NCI-H345 treated with DMSO at 0.1 percent for 48 hours (cell line): Measurements from ENCODE around the gene EPHB2.

Source experiments
- DNase-seq: peaks from one replicate; lab custom pipeline; 2025; ENCODE audit not compliant: unreplicated experiment; lab: John Stamatoyannopoulos, UW

Gene EPHB2

GRCh38 chr1:22796642-22797041, 86.0 kb downstream of the EPHB2 start:
- no peak for DNase-seq

- no peak for DNase-seq
Observed at GRCh38 chr1:22798083-22798482, 87.4 kb downstream of the EPHB2 start.

GRCh38 chr1:22799971-22800370, 89.3 kb downstream of the EPHB2 start:
- DNase-seq, result no peak

GRCh38 chr1:22800629-22801028, 90.0 kb downstream of the EPHB2 start:
- DNase-seq, result no peak

- DNase-seq, result no peak
Observed at GRCh38 chr1:22801347-22801746, 90.7 kb downstream of the EPHB2 start.

GRCh38 chr1:22801761-22802160, 91.1 kb downstream of the EPHB2 start:
- no peak for DNase-seq

GRCh38 chr1:22803833-22804232, 93.2 kb downstream of the EPHB2 start:
- no peak for DNase-seq

- DNase-seq, result no peak
Observed at GRCh38 chr1:22804406-22804805, 93.8 kb downstream of the EPHB2 start.

- DNase-seq, result no peak
Observed at GRCh38 chr1:22804969-22805671, 94.5 kb downstream of the EPHB2 start.

- DNase-seq, result peak; percentile 19
Observed at GRCh38 chr1:22805672-22806038, 95.0 kb downstream of the EPHB2 start.

GRCh38 chr1:22806584-22806983, 95.9 kb downstream of the EPHB2 start:
- DNase-seq, result peak; percentile 64

- DNase-seq, result no peak
Observed at GRCh38 chr1:22807340-22807739, 96.7 kb downstream of the EPHB2 start.

- no peak for DNase-seq
Observed at GRCh38 chr1:22808186-22808675, 97.6 kb downstream of the EPHB2 start.

- no peak for DNase-seq
Observed at GRCh38 chr1:22808676-22809483, 98.2 kb downstream of the EPHB2 start.

- DNase-seq, result no peak
Observed at GRCh38 chr1:22809783-22810182, 99.1 kb downstream of the EPHB2 start.

GRCh38 chr1:22810378-22810777, 99.7 kb downstream of the EPHB2 start:
- no peak for DNase-seq

- no peak for DNase-seq
Observed at GRCh38 chr1:22812092-22812880, 101.6 kb downstream of the EPHB2 start.

- no peak for DNase-seq
Observed at GRCh38 chr1:22812993-22813790, 102.6 kb downstream of the EPHB2 start.

GRCh38 chr1:22814176-22815042, 103.8 kb downstream of the EPHB2 start:
- DNase-seq, result no peak

GRCh38 chr1:22815043-22815365, 104.4 kb downstream of the EPHB2 start:
- no peak for DNase-seq
